H1 (cell line): ENCODE measurements around the gene ASPG. TPM values are rescaled to one million over a fixed set of nuclear protein-coding genes. Genes with fewer than 3 reads are reported as not detected.

ENCODE experiments used
- CTCF ChIA-PET: fragments of 300-600 bp; sonication (Branson Sonifier 250); formaldehyde crosslinking; loops from one replicate; lab custom pipeline; 2021; ENCODE audit not compliant: partially characterized antibody; lab: Charles Lee
- POLR2A ChIA-PET: fragments of 300-600 bp; sonication (Branson Sonifier 250); formaldehyde crosslinking; loops from one replicate; lab custom pipeline; 2021; ENCODE audit warnings: inconsistent platforms; ENCODE audit not compliant: partially characterized antibody; lab: Charles Lee
- DNase-seq, 2 experiments: peaks; one replicate each; pipeline versions ENCODE4 v3.0.0 to v3.0.0-alpha.2; 2010 to 2022; ENCODE audit warnings: low spot score in 2 of 2, low read depth in 1 of 2, mixed read lengths in 1 of 2
- FAIRE-seq: peaks from 2 replicates; lab custom pipeline; 2011; peaks lifted over from hg19 to GRCh38; lab: Jason Lieb, UNC
- H2AFZ ChIP-seq: 2 replicates; pipeline ENCODE4 v1.8.1; 2012; ENCODE audit warnings: low read length, inconsistent platforms
- H2AK5ac ChIP-seq: 2 replicates; pipeline ENCODE4 v1.6.1; 2013; ENCODE audit warnings: low read depth, low read length
- H2BK120ac ChIP-seq: replicated peaks from 2 replicates; pipeline ENCODE3; 2013; ENCODE audit warnings: low read depth, low read length, inconsistent platforms
- H2BK12ac ChIP-seq: 2 replicates; pipeline ENCODE4 v1.6.1; 2013; ENCODE audit warnings: low read depth, low read length
- H2BK15ac ChIP-seq: 2 replicates; pipeline ENCODE4 v1.6.1; 2013; ENCODE audit warnings: low read length
- H2BK20ac ChIP-seq: 2 replicates; pipeline ENCODE4 v1.6.1; 2013; ENCODE audit warnings: low read length
- H2BK5ac ChIP-seq: 2 replicates; pipeline ENCODE4 v1.6.1; 2013; ENCODE audit warnings: low read depth, low read length
- H3K14ac ChIP-seq: 2 replicates; pipeline ENCODE4 v1.6.1; 2013; ENCODE audit warnings: inconsistent platforms; ENCODE audit not compliant: insufficient read length
- H3K18ac ChIP-seq: 2 replicates; pipeline ENCODE4 v1.6.1; 2013; ENCODE audit warnings: low read length; ENCODE audit errors: extremely low read depth
- H3K23ac ChIP-seq: 2 replicates; pipeline ENCODE4 v1.6.1; 2013; ENCODE audit warnings: inconsistent platforms; ENCODE audit not compliant: insufficient read length
- H3K23me2 ChIP-seq: 2 replicates; pipeline ENCODE4 v1.6.1; 2013; ENCODE audit warnings: low read depth, low read length
- H3K27ac ChIP-seq: 2 replicates; pipeline ENCODE4 v1.6.1; 2011; ENCODE audit warnings: low read depth, low read length, inconsistent platforms
- H3K27me3 ChIP-seq, 4 experiments: replicated peaks in 1 of 4; 1 replicate in 1 of 4; 2 replicates in 3 of 4; pipeline versions ENCODE4 v1.6.1 to v1.8.1; 2011 to 2013; ENCODE audit warnings: low read length in 3 of 4, mild to moderate bottlenecking in 3 of 4, inconsistent platforms in 2 of 4, mixed read lengths in 2 of 4, moderate library complexity in 1 of 4; ENCODE audit not compliant: control insufficient read depth in 3 of 4, insufficient read depth in 3 of 4; ENCODE audit errors: extremely low read depth in 1 of 4
- H3K36me3 ChIP-seq, 4 experiments: 2 replicates each; pipeline versions ENCODE4 v1.6.1 to v1.8.1; 2011 to 2013; ENCODE audit warnings: mild to moderate bottlenecking in 4 of 4, low read length in 3 of 4, moderate library complexity in 2 of 4, control low read depth in 1 of 4, inconsistent platforms in 1 of 4; ENCODE audit not compliant: insufficient read depth in 4 of 4, control insufficient read depth in 2 of 4
- H3K4ac ChIP-seq: replicated peaks from 2 replicates; pipeline ENCODE3; 2013; ENCODE audit warnings: low read length, low read depth, mixed read lengths, inconsistent platforms; ENCODE audit not compliant: insufficient read length
- H3K4me1 ChIP-seq, 4 experiments: replicated peaks in 1 of 4; 1 replicate in 1 of 4; 2 replicates in 3 of 4; pipeline versions ENCODE4 v1.6.1 to v1.8.1; 2011 to 2013; ENCODE audit warnings: low read length in 3 of 4, inconsistent platforms in 2 of 4, mixed read lengths in 1 of 4; ENCODE audit not compliant: insufficient read depth in 4 of 4, control insufficient read depth in 3 of 4
- H3K4me2 ChIP-seq, 2 experiments: 2 replicates each; pipeline versions ENCODE4 v1.6.1 to v1.8.1; 2011 to 2013; ENCODE audit warnings: low read depth in 2 of 2, low read length in 2 of 2, control low read depth in 1 of 2, inconsistent platforms in 1 of 2, mild to moderate bottlenecking in 1 of 2; ENCODE audit not compliant: insufficient read depth in 1 of 2
- H3K4me3 ChIP-seq, 4 experiments: fragments of 200-600, 300-600 bp in 1 of 4; sonication (generic), shearing (Covaris generic), sonication (Bioruptor Twin) in 1 of 4; 2 replicates each; pipeline versions ENCODE4 v1.5.1 to v1.8.1; 2011 to 2016; ENCODE audit warnings: low read length in 4 of 4, low read depth in 3 of 4, control low read depth in 2 of 4, inconsistent platforms in 2 of 4, mild to moderate bottlenecking in 2 of 4, mixed read lengths in 1 of 4, moderate library complexity in 1 of 4; ENCODE audit not compliant: insufficient read depth in 2 of 4; ENCODE audit errors: extremely low read depth in 1 of 4
- H3K56ac ChIP-seq: replicated peaks from 2 replicates; pipeline ENCODE3; 2013; ENCODE audit warnings: low read depth, mild to moderate bottlenecking, mixed read lengths, low read length, inconsistent platforms; ENCODE audit not compliant: insufficient read length
- H3K79me1 ChIP-seq: 2 replicates; pipeline ENCODE4 v1.6.1; 2013; ENCODE audit warnings: low read depth, low read length, control low read depth
- H3K79me2 ChIP-seq, 2 experiments: 2 replicates each; pipeline versions ENCODE4 v1.6.1 to v1.8.1; 2012 to 2013; ENCODE audit warnings: low read length in 2 of 2, mild to moderate bottlenecking in 2 of 2, inconsistent platforms in 1 of 2; ENCODE audit not compliant: insufficient read depth in 2 of 2, control insufficient read depth in 1 of 2
- H3K9ac ChIP-seq, 4 experiments: replicated peaks in 1 of 4; 1 replicate in 1 of 4; 2 replicates in 3 of 4; pipeline versions ENCODE4 v1.6.1 to v1.8.1; 2011 to 2013; ENCODE audit warnings: low read depth in 3 of 4, low read length in 3 of 4, control low read depth in 2 of 4, mild to moderate bottlenecking in 2 of 4, moderate library complexity in 2 of 4, inconsistent platforms in 1 of 4; ENCODE audit errors: extremely low read depth in 1 of 4
- H3K9me3 ChIP-seq, 2 experiments: 2 replicates each; pipeline versions ENCODE4 v1.6.1 to v1.8.1; 2012 to 2013; ENCODE audit warnings: mild to moderate bottlenecking in 2 of 2, moderate library complexity in 2 of 2, control low read depth in 1 of 2, inconsistent platforms in 1 of 2, low read depth in 1 of 2, low read length in 1 of 2, mixed read lengths in 1 of 2; ENCODE audit not compliant: insufficient read depth in 2 of 2
- H4K20me1 ChIP-seq, 2 experiments: replicated peaks in 1 of 2; 2 replicates each; pipeline versions ENCODE3 to v1.8.1; 2011 to 2013; ENCODE audit warnings: inconsistent platforms in 2 of 2, low read length in 2 of 2, mild to moderate bottlenecking in 1 of 2; ENCODE audit not compliant: insufficient read depth in 2 of 2, control insufficient read depth in 1 of 2
- H4K5ac ChIP-seq: 2 replicates; pipeline ENCODE4 v1.6.1; 2013; ENCODE audit warnings: low read length, low read depth, mixed read lengths, inconsistent platforms; ENCODE audit not compliant: insufficient read length
- H4K8ac ChIP-seq: 2 replicates; pipeline ENCODE4 v1.8.0; 2013; ENCODE audit warnings: mild to moderate bottlenecking, moderate library complexity, low read length, inconsistent platforms; ENCODE audit not compliant: insufficient read depth; ENCODE audit errors: extremely low read depth
- H4K91ac ChIP-seq: replicated peaks from 2 replicates; pipeline ENCODE3; 2013; ENCODE audit warnings: low read length, mixed read lengths, inconsistent platforms; ENCODE audit not compliant: insufficient read length
- CHD1 ChIP-seq: IDR thresholded peaks from 2 replicates; pipeline ENCODE4 v1.6.1; 2012; ENCODE audit warnings: low read depth, low read length, improper control_type of control experiment
- EZH2 ChIP-seq: fragments of 200-600 bp; sonication (generic); IDR thresholded peaks from 2 replicates; pipeline ENCODE4 v1.7.1; 2012; ENCODE audit warnings: low read depth, mild to moderate bottlenecking, moderate library complexity, low read length, inconsistent platforms; ENCODE audit not compliant: severe bottlenecking
- KDM4A ChIP-seq: IDR thresholded peaks from one replicate; pipeline ENCODE4 v1.7.1; 2012; ENCODE audit warnings: low read depth, mild to moderate bottlenecking, moderate library complexity, low read length, inconsistent platforms; ENCODE audit not compliant: severe bottlenecking
- KDM5A ChIP-seq: fragments of 200-600 bp; IDR thresholded peaks from 2 replicates; pipeline ENCODE4 v1.7.1; 2012; ENCODE audit warnings: mild to moderate bottlenecking, low read length, inconsistent platforms, mixed read lengths
- POLR2AphosphoS5 ChIP-seq: IDR thresholded peaks from 2 replicates; pipeline ENCODE4 v1.6.1; 2011; ENCODE audit warnings: low read depth, low read length
- RFX5 ChIP-seq: IDR thresholded peaks from 2 replicates; pipeline ENCODE4 v1.6.1; 2011; ENCODE audit warnings: low read depth, low read length, improper control_type of control experiment, borderline replicate concordance
- SP2 ChIP-seq: IDR thresholded peaks from 2 replicates; pipeline ENCODE4 v1.6.1; 2012; ENCODE audit warnings: mild to moderate bottlenecking, low read length, inconsistent platforms
- SRF ChIP-seq: IDR thresholded peaks from 2 replicates; pipeline ENCODE4 v1.6.1; 2011; ENCODE audit warnings: mild to moderate bottlenecking, low read depth, low read length, moderate library complexity
- TEAD4 ChIP-seq: IDR thresholded peaks from 2 replicates; pipeline ENCODE4 v1.6.1; 2012; ENCODE audit warnings: low read depth, low read length, inconsistent platforms, mixed read lengths
- WGBS, 2 experiments: shearing (Covaris generic) in 1 of 2; methylation state at CpG; one replicate each; pipeline versions ENCODE4 v1.1.6 to v1.1.7; 2013 to 2015; ENCODE audit warnings: low lambda C conversion rate in 2 of 2, mixed read lengths in 2 of 2, inconsistent platforms in 1 of 2, low coverage in 1 of 2, missing lambda C conversion rate in 1 of 2; ENCODE audit not compliant: insufficient replicate concordance in 2 of 2, insufficient coverage in 1 of 2, insufficient read length in 1 of 2; ENCODE audit errors: extremely low coverage in 1 of 2, missing lambda C conversion rate in 1 of 2; 5-methylcytosine and 5-hydroxymethylcytosine counted together
- polyA plus RNA-seq, 7 experiments: library from polyadenylated mRNA; depleted of rRNA in 3 of 7; stranded (reverse) in 5 of 7; unstranded in 2 of 7; fragments of >200 nt in 5 of 7; fragments of 200-250 nt in 2 of 7; gene quantifications; 1 replicate in 5 of 7; 2 replicates in 1 of 7; 4 replicates in 1 of 7; pipeline versions ENCODE4 v1.2.1 to v1.2.3, GENCODE V29; 2011 to 2013; ENCODE audit warnings: missing spikeins in 2 of 7, mixed read lengths in 2 of 7
- total RNA-seq: library from RNA; stranded (reverse); fragmentation: NEBNext Ultra II Directional; extraction: Animal tissue kit (Norgen Biotek cat#: 25700); gene quantifications from 2 replicates; pipeline ENCODE4 v1.2.1, GENCODE V29; 2021
- TF ChIP-seq, protein P1 (sequence below): IDR thresholded peaks from 2 replicates; pipeline ENCODE4 v1.6.1; 2011; ENCODE audit warnings: low read depth, mild to moderate bottlenecking, low read length; ENCODE audit not compliant: insufficient read depth
- TF ChIP-seq, protein P2 (sequence below): IDR thresholded peaks from 2 replicates; pipeline ENCODE4 v1.6.1; 2012; ENCODE audit warnings: inconsistent platforms

The ASPG gene
- total and polyA plus RNA-seq, 2 of the 8 experiments (the other 6 are each of a cell fraction or from before 2014, with no cell fraction given), result 0.34 to 0.59 TPM

DNA sequence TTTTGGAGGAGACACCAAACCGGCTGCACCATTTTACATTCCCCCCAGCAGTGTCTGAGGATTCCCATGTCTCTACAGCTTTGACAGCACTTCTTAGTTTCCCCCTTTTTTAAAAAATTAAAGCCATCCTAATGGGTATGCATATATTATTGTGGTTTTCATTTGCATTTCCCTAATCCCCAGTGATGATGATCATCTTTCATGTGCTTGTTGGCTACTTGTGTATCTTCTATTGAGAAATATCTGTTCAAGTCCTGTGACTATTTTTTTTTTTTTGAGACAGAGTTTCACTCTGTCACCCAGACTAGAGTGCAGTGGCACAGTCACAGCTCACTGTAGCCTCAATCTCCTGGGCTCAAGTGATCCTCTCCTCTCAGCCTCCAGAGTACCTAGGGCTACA, 23.2 kb upstream of the ASPG start:
- Histone ChIP-seq H3K14ac (no peak overlapping the region), H3K23ac (no peak overlapping the region), H2AK5ac (no peak overlapping the region), H4K20me1 (no peaks in the 10 kb centered on the region), H3K9me3 (peaks cover 9 to 13% of the 10 kb centered on the region in 2 experiments), H2BK5ac (no peak overlapping the region), H3K4me3 (no peak overlapping the region), H4K91ac (no peak overlapping the region), H3K27me3 (no peaks in the 10 kb centered on the region), H3K79me2 (no peaks in the 10 kb centered on the region), H3K27ac (no peak overlapping the region), H3K23me2 (no peaks in the 10 kb centered on the region), H3K36me3 (no peaks in the 10 kb centered on the region), H2AFZ (no peak overlapping the region), H3K4me1 (no peaks in the 10 kb centered on the region), H2BK15ac (no peak overlapping the region), H2BK12ac (no peak overlapping the region), H2BK20ac (no peak overlapping the region), H3K18ac (no peak overlapping the region), H3K56ac (no peak overlapping the region), H3K4me2 (no peak overlapping the region), H3K4ac (no peak overlapping the region), H2BK120ac (no peak overlapping the region), H3K9ac (no peak overlapping the region)
- FAIRE-seq, result no peak
- 100% methylated on average over 1 of the region's 1 CpG; no CpG with 5 or more reads in 1 of the 2 experiments for WGBS, 2 experiments
- ChIA-PET POLR2A (no interaction called here), CTCF (interaction anchor here (0.6 to 4.8 kb wide), 4 partner anchors 15 to 162 kb away, joined by 3 to 23 read pairs (median 4); a partner anchor contains a TSS)
- DNase-seq, result no peak
- TF ChIP-seq POLR2AphosphoS5 (no peak), SRF (no peak), EZH2 (no peak), TEAD4 (no peak), RFX5 (no peak), SP2 (no peak), KDM5A (no peak), CHD1 (no peak), KDM4A (no peak)
- TF ChIP-seq, protein P1, sequence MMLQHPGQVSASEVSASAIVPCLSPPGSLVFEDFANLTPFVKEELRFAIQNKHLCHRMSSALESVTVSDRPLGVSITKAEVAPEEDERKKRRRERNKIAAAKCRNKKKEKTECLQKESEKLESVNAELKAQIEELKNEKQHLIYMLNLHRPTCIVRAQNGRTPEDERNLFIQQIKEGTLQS, result no peak
- TF ChIP-seq, protein P2, sequence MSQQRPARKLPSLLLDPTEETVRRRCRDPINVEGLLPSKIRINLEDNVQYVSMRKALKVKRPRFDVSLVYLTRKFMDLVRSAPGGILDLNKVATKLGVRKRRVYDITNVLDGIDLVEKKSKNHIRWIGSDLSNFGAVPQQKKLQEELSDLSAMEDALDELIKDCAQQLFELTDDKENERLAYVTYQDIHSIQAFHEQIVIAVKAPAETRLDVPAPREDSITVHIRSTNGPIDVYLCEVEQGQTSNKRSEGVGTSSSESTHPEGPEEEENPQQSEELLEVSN, result no peak
- TF ChIP-seq, all 59 proteins: peak for 0
- Histone ChIP-seq H3K79me1 (no peaks in the 10 kb centered on the region), H4K5ac (no peak overlapping the region), H4K8ac (no peak overlapping the region)
